Fibroblast of gingiva (primary cell): ENCODE measurements around the gene RAP1A.
"Not testable (repeated sequence)": the region's sequence is repeated elsewhere in the genome, so short reads cannot be mapped to it uniquely, and the experiment has no call there.

Source experiments
- DNase-seq: peaks from one replicate; pipeline ENCODE4 v3.0.0-alpha.2; 2011; ENCODE audit warnings: low read depth

The RAP1A gene

GRCh38 chr1:111665497-111665896 lies 45.9 kb downstream of the RAP1A start:
- no peak for DNase-seq

DNA sequence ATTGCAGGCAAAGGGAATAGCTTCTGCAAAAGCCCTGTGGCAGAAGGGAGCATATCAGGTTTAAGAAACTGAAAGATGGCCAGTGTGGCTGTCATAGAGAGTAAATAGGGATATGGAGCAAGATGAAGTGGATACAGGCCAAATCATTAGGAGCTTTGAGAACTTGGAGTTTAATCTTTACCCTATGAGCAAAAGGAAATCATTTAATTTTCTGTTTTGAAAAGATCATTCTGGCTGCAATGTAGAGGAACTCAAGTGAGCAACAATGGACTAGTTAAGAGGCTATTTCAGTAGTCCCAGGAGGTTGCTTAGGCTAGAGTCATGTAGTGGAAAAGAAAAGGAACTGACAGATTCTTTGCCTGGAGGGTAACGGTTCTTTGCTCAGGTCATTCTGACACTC lies 47.2 kb downstream of the RAP1A start:
- peak; percentile 60 for DNase-seq

GRCh38 chr1:111669268-111669667 lies 49.7 kb downstream of the RAP1A start:
- DNase-seq: peak; percentile 27

- no peak for DNase-seq
Measured at GRCh38 chr1:111671852-111672251, 52.3 kb downstream of the RAP1A start.

DNA sequence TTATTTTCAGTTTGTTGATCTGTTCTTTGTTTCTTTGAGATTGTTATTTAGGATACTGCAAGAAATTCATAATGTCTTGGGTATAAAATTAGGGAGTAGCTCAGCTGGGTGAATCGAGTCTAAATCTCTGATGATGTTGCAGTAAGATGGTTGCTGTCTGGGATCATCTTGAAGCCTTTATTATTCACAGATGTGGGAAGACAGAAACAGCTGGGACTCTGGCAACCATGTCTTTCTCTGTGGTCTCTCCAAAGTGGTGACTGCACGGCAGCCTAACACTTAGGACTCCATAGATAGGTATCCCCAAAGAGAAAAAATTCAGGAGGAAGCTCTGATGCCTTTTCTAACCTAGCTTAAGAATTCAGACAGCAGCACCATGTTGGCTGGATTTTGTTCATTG lies 52.7 kb downstream of the RAP1A start:
- DNase-seq: peak; percentile 63

GRCh38 chr1:111677604-111678003 lies 58.0 kb downstream of the RAP1A start:
- no peak for DNase-seq

DNA sequence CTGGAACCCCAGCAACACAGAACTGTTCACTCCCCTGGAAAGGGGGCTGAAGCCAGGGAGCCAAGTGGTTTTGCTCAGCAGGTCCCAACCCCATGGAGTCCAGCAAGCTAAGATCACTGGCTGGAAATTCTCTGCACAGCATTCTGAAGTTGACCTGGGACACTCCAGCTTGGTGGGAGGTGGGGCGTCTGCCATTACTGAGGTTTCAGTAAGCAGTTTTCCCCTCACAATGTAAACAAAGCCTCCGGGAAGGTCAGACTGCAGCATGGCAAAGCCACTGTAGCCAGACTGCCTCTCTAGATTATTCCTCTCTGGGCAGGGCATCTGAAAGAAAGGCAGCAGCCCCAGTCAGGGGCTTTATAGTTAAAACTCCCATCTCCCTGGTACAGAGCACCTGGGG lies 60.0 kb downstream of the RAP1A start:
- DNase-seq: no peak

DNA sequence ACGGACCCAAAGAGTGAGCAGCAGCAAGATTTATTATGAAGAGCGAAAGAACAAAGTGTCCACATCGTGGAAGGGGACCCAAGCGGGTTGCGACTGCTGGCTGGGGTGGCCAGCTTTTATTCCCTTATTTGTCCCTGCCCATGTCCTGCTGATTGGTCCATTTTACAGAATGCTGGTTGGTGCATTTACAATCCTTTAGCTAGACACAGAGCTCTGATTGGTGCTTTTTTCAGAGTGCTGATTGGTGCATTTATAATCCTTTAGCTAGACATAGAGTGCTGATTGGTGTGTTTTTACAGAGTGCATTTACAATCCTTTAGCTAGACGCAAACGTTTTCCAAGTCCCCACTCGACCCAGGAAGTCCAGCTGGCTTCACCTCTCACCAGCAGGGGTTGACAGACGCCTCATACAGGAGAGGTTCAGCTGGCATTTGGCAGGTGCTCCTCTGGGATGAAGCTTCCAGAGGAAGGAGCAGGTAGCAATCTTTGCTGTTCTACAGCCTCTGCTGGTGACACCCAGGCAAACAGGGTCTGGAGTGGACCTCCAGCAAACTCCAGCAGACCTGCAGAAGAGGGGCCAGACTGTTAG lies 60.7 kb downstream of the RAP1A start:
- DNase-seq: not testable (repeated sequence)

DNA sequence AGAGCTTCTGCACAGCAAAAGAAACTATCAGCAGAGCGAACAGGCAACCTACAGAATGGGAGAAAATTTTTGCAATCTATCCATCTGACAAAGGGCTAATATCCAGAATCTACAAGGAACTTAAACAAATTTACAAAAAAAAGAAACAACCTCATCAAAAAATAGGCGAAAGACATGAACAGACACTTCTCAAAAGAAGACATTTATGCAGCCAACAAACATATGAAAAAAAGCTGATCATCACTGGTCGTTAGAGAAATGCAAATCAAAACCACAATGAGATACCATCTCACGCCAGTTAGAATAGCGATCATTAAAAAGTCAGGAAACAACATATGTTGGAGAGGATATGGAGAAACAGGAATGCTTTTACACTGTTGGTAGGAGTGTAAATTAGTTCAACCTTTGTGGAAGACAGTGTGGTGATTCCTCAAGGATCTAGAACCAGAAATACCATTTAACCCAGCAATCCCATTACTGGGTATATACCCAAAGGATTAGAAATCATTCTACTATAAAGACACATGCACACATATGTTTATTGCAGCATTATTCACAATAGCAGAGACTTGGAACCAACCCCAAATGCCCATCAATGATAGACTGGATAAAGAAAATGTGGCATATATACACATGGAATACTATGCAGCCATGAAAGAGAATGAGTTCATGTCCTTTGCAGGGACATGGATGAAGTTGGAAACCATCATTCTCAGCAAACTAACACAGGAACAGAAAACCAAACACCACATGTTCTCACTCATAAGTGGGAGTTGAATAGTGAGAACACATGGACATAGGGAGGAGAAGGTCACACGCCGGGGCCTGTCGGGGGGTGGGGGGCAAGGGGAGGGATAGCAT lies 65.9 kb downstream of the RAP1A start:
- DNase-seq: not testable (repeated sequence)

GRCh38 chr1:111690306-111690617 lies 70.7 kb downstream of the RAP1A start:
- DNase-seq: peak; percentile 91

- no peak for DNase-seq
Measured at GRCh38 chr1:111691886-111692285, 72.3 kb downstream of the RAP1A start.

GRCh38 chr1:111695801-111696200 lies 76.2 kb downstream of the RAP1A start:
- no peak for DNase-seq

- no peak for DNase-seq
Measured at GRCh38 chr1:111696330-111696729, 76.7 kb downstream of the RAP1A start.

DNA sequence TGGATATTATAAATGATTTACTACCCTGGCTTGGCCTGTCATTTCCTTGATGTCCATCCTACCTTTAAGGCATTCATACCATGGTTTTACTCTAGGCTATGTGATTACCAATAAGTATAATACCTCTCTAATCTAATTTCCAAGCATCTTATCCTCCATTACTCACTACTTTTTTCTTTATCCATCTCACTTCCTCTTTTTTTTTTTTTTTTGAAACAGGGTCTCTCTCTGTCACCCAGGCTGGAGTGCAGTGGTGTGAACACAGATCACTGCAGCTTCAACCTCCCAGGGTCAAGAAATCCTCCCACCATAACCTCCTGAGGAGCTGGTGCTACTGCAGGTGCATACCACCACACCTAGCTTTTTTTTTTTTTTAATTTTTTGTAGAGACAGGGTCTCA lies 79.7 kb downstream of the RAP1A start:
- DNase-seq: no peak

DNA sequence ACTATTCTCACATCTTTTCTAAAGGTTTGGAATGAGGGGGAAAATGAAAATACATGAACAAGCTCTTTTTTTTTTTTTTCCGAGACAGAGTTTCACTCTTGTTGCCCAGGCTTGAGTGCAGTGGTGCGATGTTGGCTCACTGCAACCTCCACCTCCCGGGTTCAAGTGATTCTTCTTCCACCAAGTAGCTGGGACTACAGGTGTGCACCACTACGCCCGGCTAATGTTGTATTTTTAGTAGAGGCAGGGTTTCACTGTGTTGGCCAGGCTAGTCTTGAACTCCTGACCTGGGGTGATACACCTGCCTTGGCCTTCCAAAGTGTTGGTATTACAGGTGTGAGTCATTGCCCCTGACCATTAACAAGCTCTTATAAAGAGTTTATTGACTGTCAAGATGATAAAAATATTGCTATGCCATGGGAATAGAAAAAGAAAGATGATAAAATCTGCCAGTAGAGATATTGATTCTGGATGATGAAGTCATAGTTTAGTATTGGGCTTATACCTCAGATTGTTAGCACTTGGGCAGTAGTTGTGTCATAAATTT lies 83.0 kb downstream of the RAP1A start:
- no peak for DNase-seq

DNA sequence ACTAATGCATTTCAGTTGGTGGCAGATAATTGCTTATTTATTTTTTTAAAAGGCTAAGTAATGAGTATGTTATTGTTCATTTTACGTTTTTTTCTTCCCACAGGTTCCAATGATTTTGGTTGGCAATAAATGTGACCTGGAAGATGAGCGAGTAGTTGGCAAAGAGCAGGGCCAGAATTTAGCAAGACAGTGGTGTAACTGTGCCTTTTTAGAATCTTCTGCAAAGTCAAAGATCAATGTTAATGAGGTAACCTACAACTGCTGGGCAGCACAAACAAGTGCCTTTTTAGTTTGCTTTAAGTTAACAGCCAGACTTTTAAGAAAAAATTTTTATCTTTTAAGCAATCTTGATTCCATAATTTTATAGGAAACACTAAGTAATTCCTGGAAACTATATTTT lies 84.7 kb downstream of the RAP1A start:
- no peak for DNase-seq

- DNase-seq: no peak
Measured at GRCh38 chr1:111704776-111705175, 85.2 kb downstream of the RAP1A start.

DNA sequence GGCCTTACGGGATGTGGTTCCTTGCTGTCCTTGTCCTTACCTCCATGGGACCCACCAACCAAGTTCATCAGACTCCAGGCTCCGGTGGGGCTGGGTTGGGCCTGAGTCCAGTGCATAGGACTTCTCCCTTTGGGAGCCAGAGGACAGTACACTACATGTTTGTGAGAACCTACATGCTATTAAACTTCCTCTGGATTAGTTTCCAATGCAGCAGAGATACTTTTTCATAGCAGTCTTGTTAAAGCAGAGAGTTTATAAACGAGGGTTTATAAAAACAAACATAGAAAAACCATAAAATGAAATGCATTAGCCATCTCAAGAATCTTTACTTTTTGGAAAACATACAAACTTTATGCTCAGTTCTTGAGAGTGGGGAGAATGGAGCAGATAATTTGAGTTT lies 86.3 kb downstream of the RAP1A start:
- no peak for DNase-seq

GRCh38 chr1:111706921-111707320 lies 87.3 kb downstream of the RAP1A start:
- no peak for DNase-seq

DNA sequence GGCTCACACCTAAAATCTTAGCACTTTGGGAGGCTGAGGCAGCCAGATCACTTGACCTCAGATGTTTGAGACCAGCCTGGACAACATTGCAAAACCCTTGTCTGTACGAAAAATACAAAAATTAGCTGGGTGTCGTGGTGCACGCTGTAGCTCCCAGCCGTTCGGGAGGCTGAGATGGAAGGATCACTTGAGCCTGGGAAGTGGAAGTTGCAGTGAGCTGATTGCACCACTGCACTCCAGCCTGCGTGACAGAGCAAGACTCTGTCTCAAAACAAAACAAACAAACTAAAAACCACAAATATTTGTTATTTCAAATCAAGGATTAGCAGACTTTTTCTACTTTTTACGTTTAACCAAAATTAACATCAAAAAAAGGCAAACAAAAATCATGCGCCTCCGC lies 88.3 kb downstream of the RAP1A start:
- DNase-seq: peak; percentile 79

DNA sequence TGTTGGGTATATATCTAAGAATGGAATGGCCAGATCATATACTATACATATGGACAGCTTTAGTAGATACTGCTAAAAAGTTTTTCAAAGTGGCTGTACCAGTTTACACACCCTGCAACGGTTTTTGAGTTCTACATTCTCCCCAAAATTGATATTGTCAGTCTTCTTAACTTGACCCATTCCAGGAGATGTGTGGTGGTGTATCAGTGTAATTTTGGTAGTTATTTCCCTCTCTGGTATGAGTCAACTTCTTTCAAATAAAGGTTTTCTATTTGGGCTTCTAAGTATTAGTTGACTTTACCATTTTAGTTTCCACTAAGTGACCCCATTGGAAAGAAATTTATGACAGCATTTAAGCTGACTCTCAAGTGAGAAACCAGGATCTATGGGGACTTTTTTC lies 90.4 kb downstream of the RAP1A start:
- no peak for DNase-seq

DNA sequence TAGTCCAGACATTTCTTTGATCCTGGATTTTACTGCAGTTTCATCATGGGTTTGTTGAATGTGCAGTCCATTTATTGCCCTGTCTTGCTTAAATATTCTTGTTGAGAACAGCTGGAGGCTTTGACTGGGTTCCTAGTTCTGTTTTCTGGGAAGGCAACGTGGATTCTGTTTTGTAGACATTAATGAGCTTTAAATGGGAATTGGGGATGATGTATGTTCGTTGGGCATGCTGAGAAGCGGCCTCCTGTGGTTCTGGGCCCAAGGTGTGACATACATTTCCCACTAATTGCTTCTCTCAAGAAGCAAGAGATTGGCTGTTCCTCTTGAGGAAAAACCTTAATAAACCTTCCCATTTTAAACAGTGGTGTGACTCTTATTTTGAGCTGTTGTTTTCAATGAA lies 96.7 kb downstream of the RAP1A start:
- DNase-seq: no peak

DNA sequence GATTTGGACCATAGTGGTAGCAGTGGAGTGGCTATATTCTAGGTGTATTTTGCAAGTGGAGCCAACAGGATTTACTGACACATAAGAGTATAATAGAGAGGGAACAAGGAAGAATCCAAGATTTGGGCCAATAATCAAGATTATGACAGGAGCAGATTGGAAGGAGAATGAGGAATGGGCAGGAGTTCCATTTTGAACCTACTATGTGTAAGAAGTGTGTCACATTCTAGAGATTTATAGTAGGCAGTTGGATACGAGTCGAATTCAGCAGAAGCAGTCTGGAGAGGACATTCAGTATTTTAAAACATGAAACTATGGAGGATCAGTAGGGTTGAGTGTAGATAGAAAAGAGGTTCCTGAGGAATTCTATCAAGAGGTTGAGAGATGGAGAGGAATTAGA lies 97.9 kb downstream of the RAP1A start:
- no peak for DNase-seq

- DNase-seq: no peak
Measured at GRCh38 chr1:111719135-111719534, 99.5 kb downstream of the RAP1A start.
